DND-41 (cell line): ENCODE results near the gene CFAP92.
"Not testable (repeated sequence)": the region's sequence is repeated elsewhere in the genome, so short reads cannot be mapped to it uniquely, and the experiment has no call there.

Source experiments
- ATAC-seq: fragments of 200-7000 bp; cut with Tn5 transposase; 3 replicates; pipeline ENCODE4 v1.9.1; 2021; ENCODE audit warnings: low read depth; ENCODE audit not compliant: insufficient read depth
- DNase-seq: peaks from one replicate; pipeline ENCODE4 v3.0.0-alpha.2; 2020
- H2AFZ ChIP-seq: 2 replicates; pipeline ENCODE4 v1.6.0; 2012; ENCODE audit warnings: low read depth, low read length
- H3K27ac ChIP-seq: 2 replicates; pipeline ENCODE4 v1.5.1; 2012; ENCODE audit warnings: low read length, inconsistent platforms
- H3K27me3 ChIP-seq: fragments of 200-600 bp; sonication (generic); 2 replicates; pipeline ENCODE4 v1.6.0; 2012; ENCODE audit warnings: low read length, mild to moderate bottlenecking, inconsistent platforms; ENCODE audit not compliant: insufficient read depth, poor library complexity
- H3K36me3 ChIP-seq: 2 replicates; pipeline ENCODE4 v1.5.1; 2012; ENCODE audit warnings: low read length, inconsistent platforms; ENCODE audit not compliant: insufficient read depth
- H3K4me1 ChIP-seq: 2 replicates; pipeline ENCODE4 v1.5.1; 2012; ENCODE audit warnings: mild to moderate bottlenecking, low read length; ENCODE audit not compliant: insufficient read depth
- H3K4me2 ChIP-seq: 2 replicates; pipeline ENCODE4 v1.6.0; 2012; ENCODE audit warnings: mild to moderate bottlenecking, moderate library complexity, low read length, inconsistent platforms; ENCODE audit not compliant: insufficient read depth
- H3K4me3 ChIP-seq, 2 experiments: fragments of 200-600 bp in 1 of 2; shearing (Covaris generic) in 1 of 2; 2 replicates each; pipeline ENCODE4 v1.5.1; 2012 to 2016; ENCODE audit warnings: inconsistent platforms in 2 of 2, low read length in 2 of 2, mild to moderate bottlenecking in 2 of 2, low read depth in 1 of 2, moderate library complexity in 1 of 2
- H3K79me2 ChIP-seq: 2 replicates; pipeline ENCODE4 v1.6.0; 2012; ENCODE audit warnings: low read length, inconsistent platforms; ENCODE audit not compliant: insufficient read depth
- H3K9ac ChIP-seq: 2 replicates; pipeline ENCODE4 v1.6.0; 2012; ENCODE audit warnings: low read depth, mild to moderate bottlenecking, inconsistent platforms, low read length, moderate library complexity
- H3K9me3 ChIP-seq: 2 replicates; pipeline ENCODE4 v1.5.1; 2012; ENCODE audit warnings: low read length, moderate library complexity, mild to moderate bottlenecking, inconsistent platforms; ENCODE audit not compliant: insufficient read depth, severe bottlenecking
- H4K20me1 ChIP-seq: 2 replicates; pipeline ENCODE4 v1.6.0; 2012; ENCODE audit warnings: low read length; ENCODE audit not compliant: insufficient read depth
- EZH2 ChIP-seq: IDR thresholded peaks from 3 replicates; pipeline ENCODE4 v1.6.1; 2012; ENCODE audit warnings: borderline replicate concordance, low read depth, mild to moderate bottlenecking, moderate library complexity, low read length, inconsistent platforms; ENCODE audit not compliant: severe bottlenecking
- TF ChIP-seq, protein P1 (sequence below): IDR thresholded peaks from 2 replicates; pipeline ENCODE4 v1.5.1; 2012; ENCODE audit warnings: borderline replicate concordance, low read length, moderate library complexity, mild to moderate bottlenecking; ENCODE audit not compliant: poor library complexity, severe bottlenecking; ENCODE audit errors: extremely low read depth

The CFAP92 gene

DNA sequence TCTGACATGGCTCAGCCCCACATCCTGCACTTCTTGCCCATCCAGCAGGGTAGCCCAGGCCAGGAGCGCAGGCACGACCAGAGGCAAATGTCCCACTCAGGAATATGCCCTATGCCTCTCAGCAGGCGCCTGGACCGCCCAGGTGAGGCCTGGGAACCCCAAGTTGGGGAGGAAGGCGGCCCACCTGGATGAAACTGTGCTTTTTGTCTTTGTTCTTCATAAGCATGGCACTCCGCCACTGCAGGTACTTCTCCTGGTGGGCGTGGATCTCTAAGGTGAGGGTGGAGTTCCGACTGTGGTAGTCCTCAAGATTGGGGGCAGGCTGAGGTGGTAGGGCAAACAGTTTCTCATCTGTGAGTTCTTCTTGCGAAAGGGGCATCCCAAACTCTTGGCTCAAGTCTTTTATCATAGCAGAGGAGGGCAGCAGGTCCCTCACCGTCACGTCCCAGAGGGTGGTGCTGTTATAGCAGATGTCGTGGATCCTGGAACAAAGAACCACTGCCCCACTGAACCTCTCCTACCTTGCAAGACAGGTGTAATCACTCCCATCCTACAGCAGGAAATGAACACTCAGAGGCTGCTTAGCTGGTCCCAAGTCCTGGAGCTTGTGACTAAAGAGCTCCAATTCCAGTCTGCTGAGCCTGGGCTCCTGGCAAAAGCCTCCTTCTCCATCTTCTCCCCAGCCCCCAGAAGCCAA is 61.2 kb downstream of the CFAP92 start:
- Histone ChIP-seq H3K36me3 (no peaks in the 10 kb centered on the region), H3K4me2 (no peak overlapping the region), H3K27me3 (peaks cover 9% of the 10 kb centered on the region), H3K9ac (no peak overlapping the region), H3K4me3 (no peak overlapping the region), H3K4me1 (no peaks in the 10 kb centered on the region), H3K79me2 (no peaks in the 10 kb centered on the region), H3K27ac (no peak overlapping the region), H3K9me3 (no peaks in the 10 kb centered on the region), H2AFZ (no peak overlapping the region), H4K20me1 (no peaks in the 10 kb centered on the region)
- ATAC-seq (no peak), DNase-seq (no peak)
- no peak for TF ChIP-seq EZH2
- TF ChIP-seq, protein P1, sequence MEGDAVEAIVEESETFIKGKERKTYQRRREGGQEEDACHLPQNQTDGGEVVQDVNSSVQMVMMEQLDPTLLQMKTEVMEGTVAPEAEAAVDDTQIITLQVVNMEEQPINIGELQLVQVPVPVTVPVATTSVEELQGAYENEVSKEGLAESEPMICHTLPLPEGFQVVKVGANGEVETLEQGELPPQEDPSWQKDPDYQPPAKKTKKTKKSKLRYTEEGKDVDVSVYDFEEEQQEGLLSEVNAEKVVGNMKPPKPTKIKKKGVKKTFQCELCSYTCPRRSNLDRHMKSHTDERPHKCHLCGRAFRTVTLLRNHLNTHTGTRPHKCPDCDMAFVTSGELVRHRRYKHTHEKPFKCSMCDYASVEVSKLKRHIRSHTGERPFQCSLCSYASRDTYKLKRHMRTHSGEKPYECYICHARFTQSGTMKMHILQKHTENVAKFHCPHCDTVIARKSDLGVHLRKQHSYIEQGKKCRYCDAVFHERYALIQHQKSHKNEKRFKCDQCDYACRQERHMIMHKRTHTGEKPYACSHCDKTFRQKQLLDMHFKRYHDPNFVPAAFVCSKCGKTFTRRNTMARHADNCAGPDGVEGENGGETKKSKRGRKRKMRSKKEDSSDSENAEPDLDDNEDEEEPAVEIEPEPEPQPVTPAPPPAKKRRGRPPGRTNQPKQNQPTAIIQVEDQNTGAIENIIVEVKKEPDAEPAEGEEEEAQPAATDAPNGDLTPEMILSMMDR: no peak

DNA sequence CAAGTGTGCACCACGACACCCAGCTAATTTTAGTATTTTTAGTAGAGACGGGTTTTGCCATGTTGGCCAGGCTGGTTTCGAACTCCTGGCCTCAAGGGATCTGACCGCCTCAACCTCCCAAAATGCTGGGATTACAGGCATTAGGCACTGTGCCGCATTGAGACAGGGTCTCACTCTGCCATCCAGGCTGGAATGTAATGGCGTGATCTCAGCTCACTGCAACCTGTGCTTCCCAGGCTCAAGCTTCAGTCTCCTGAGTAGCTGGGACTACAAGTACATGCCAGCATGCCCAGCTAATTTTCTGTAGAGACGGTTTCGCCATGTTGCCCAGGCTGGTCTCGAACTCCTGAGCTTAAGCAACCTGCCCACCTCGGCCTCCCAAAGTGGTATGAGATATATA is 62.8 kb downstream of the CFAP92 start:
- no peak overlapping the region for H3K4me2 ChIP-seq
- H3K27me3 ChIP-seq: peaks cover 9% of the 10 kb centered on the region
- no peak overlapping the region for H3K4me3 ChIP-seq
- DNase-seq (no peak), ATAC-seq (no peak)
- H3K4me1 ChIP-seq: no peaks in the 10 kb centered on the region
- TF ChIP-seq EZH2: no peak
- TF ChIP-seq, protein P1: no peak
- H3K27ac ChIP-seq: no peak overlapping the region
- no peaks in the 10 kb centered on the region for H3K79me2 ChIP-seq
- H4K20me1 ChIP-seq: no peaks in the 10 kb centered on the region
- no peaks in the 10 kb centered on the region for H3K36me3 ChIP-seq
- H3K9ac ChIP-seq: no peak overlapping the region
- H2AFZ ChIP-seq: no peak overlapping the region
- H3K9me3 ChIP-seq: peaks cover 3% of the 10 kb centered on the region

DNA sequence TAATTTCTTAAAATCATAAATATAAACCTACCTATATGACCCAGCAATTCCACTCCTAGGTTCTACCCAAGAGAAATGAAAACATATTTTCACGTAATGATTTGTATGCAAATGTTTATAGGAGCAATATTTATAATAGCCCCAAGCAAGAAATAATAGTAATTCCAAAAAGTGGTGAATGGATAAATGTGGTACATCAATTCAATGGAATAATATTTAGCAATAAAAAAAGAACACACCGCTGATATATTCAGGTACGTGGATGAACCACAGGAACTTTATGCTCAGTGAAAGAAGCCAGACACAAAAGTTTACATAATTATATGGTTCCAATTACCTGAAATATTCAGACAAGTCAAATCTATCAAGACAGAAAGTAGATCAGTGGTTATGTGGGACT is 64.5 kb downstream of the CFAP92 start:
- no peaks in the 10 kb centered on the region for H3K4me1 ChIP-seq
- H3K9me3 ChIP-seq: peaks cover 13% of the 10 kb centered on the region
- ATAC-seq (no peak), DNase-seq (no peak)
- no peak overlapping the region for H2AFZ ChIP-seq
- no peaks in the 10 kb centered on the region for H4K20me1 ChIP-seq
- H3K27ac ChIP-seq: no peak overlapping the region
- no peak overlapping the region for H3K4me2 ChIP-seq
- no peaks in the 10 kb centered on the region for H3K79me2 ChIP-seq
- TF ChIP-seq, protein P1: no peak
- TF ChIP-seq EZH2: no peak
- no peak overlapping the region for H3K4me3 ChIP-seq
- H3K27me3 ChIP-seq: peaks cover 9% of the 10 kb centered on the region
- H3K9ac ChIP-seq: no peak overlapping the region
- no peaks in the 10 kb centered on the region for H3K36me3 ChIP-seq

DNA sequence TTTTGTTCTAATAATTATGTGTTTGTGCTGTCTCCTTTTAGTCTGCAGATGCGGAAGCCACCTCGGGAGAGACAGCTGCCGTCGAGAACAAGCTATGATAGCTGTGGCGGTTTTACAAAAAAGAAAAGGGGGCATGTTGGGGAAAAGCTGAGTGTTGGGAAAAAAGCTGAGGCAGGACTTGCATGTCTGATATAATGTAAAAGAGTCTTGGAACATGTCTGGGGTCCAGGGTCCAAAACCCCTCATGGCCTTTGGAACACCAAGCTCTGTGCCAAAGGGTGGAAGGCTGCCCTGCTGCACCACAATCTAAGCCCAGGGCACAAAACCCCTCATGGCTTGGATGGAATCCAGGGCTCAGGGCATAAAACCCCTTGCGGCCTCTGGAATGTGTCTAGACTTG is 69.9 kb downstream of the CFAP92 start:
- peaks cover 22% of the 10 kb centered on the region for H3K4me1 ChIP-seq
- not testable (repeated sequence) for DNase-seq, H4K20me1 ChIP-seq, H3K79me2 ChIP-seq, H3K36me3 ChIP-seq, ATAC-seq, H3K27me3 ChIP-seq
- peaks cover 26% of the 10 kb centered on the region for H3K9me3 ChIP-seq
- H3K4me2 ChIP-seq: peak overlapping the region; percentile 60
- peak overlapping the region; percentile 77 for H3K27ac ChIP-seq
- TF ChIP-seq, protein P1: peak; percentile 1
- peak overlapping the region; percentile 19; the same call in 1 of the 2 replicates for H2AFZ ChIP-seq
- H3K9ac ChIP-seq: peak overlapping the region; percentile 37; the same call in 1 of the 2 replicates
- H3K4me3 ChIP-seq: peak overlapping the region in 1 of 2 experiments; percentile 47; a peak in 2 of 4 replicates
